GM21515 (cell line): ENCODE results near the gene ANKH.

Experiments
- ATAC-seq: cut with Tn5 transposase; IDR thresholded peaks from one replicate; pipeline ENCODE4 v1.9.1; 2021; ENCODE audit not compliant: unreplicated experiment

The ANKH gene

GRCh38 chr5:14667770-14668169 lies 203.8 kb downstream of the ANKH start:
- no peak for ATAC-seq

- ATAC-seq = no peak
Measured at GRCh38 chr5:14667290-14667689, 204.3 kb downstream of the ANKH start.

DNA sequence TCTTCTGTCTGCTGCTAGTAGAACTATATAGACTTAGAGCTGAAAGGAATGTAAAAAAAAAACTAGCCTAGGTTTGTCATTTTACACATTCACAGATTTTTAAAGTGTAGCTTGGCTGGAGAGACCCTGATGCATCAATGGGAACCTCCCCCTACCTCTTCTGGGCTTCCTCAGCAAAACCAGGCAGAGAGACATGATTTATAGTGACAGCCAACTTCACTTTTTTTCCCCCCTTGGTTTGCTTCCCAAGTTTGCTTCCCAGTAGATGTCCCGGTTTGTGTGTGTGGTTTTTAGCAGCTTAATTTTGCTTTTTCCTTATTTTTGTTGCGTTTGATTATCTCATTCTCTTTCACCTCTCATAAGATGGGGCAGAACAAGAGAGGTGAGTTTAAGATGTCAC lies 205.2 kb downstream of the ANKH start:
- no peak for ATAC-seq

GRCh38 chr5:14665949-14666348 lies 205.6 kb downstream of the ANKH start:
- ATAC-seq = peak; percentile 37

DNA sequence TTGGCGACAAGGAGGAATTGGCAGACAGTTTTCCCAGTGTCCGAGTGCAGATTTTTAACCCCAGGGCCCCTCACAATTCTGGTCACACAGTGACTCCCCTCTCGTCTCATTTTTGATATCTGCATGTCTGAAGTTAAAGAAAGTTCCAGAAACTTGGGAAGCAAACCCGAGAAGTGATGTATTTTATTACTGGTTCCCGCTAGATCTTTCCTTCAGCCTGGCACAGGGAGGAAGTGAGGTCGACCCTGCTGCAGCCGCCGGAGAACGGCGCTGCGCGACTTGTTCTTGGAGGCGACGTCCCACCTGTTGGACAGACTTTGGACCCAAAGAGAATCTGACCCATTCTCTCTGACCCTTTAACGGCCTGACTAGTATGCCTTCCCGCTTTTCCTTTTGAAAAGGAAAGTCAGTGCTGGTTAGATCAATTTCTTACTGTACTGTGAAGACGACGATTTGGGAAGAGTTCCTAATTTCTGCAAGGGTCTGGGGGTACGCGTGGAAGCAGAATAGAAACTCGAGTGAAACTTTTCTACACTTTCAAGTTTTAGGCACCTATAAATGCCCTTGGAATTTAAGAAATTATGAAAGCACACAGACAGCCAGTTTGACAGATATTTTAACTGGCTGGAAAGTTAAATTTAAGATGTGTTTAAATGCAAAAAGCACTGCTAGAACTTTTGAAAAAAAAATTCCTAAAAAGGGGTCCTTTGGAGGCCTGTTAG lies 206.3 kb downstream of the ANKH start:
- no peak for ATAC-seq

GRCh38 chr5:14664270-14665100 lies 207.1 kb downstream of the ANKH start, which contains the start of gene OTULIN:
Gene OTULIN, plus strand, starts transcription at chr5:14664718. Its CDS starts 108 bp downstream, at chr5:14664826.
- peak; percentile 63 for ATAC-seq

- peak; percentile 22 for ATAC-seq
Measured at GRCh38 chr5:14663734-14664269, 207.8 kb downstream of the ANKH start.

- ATAC-seq = no peak
Measured at GRCh38 chr5:14662721-14663260, 208.8 kb downstream of the ANKH start.

DNA sequence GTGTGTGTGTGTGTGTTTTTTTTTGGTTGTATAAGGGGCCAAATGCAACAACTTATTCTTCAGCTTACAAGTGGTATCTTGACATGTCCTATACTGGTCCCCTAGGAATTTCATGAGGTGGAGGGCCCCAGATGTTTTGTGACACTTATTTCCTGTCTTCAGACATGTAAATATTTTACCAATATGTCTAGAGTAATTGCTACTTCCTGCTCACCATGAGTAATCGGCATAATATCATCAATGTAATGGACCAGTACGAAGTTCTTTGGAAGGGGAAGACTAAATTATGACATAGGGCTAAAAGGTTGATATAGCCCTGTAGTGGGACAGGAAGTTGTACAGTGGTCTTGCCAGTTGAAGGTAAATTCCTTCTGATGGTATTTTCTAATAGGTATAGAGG lies 210.7 kb downstream of the ANKH start:
- ATAC-seq = no peak

- ATAC-seq = no peak
Measured at GRCh38 chr5:14659821-14660607, 211.6 kb downstream of the ANKH start.

DNA sequence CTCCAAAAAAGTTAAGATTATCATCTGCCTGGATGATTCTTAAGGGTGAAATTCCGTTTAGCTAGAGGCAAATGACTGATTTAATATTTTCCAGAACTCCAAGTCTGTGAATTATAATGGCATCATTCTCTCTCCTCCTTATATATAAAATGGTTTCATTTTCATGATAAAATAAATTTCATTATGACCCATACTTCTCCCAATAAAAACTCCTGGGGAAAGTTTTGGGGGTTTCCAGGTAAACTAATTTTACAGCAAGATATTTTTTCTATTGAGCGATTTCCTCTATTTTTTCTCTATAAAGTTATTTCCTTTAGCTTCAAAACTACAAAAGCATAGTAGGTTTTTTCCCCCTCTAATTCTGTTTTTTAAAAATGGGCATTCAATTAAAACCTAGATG lies 214.7 kb downstream of the ANKH start:
- no peak for ATAC-seq

GRCh38 chr5:14655146-14655741 lies 216.3 kb downstream of the ANKH start:
- no peak for ATAC-seq
